Regular cardiac myocyte (primary cell): Measurements from ENCODE around the gene S100A12. TPM values are rescaled to one million over a fixed set of nuclear protein-coding genes. Genes with fewer than 3 reads are reported as not detected.

Experiments
- total RNA-seq: library from RNA; depleted of rRNA; stranded (reverse); fragments of >200 nt; gene quantifications from 2 replicates; pipeline ENCODE4 v1.2.3, GENCODE V29; 2014

S100A12 gene
- not detected in 2 replicates for total RNA-seq

DNA sequence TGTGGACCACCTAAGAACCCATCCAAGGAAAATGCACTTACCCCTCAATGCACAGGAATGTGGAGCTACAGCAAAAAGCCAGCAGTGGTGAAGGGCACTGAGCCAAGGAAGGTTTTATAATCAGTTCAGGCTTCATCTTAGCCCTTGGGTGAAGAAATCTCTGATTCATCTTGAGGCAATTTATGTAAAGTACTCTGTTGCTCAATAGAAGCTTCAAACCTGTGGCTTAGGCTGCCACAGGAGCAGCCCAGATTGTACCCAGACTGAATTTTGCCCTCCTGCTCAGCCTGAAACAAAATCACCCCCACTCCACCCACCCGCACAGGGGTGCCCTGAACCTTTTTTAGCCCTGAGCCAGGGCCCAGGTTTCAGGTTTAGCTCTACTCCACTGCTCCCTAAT lies at the start of gene S100A12:
TSS of gene S100A12 (minus strand) at position 111 of the 400 bp plus-strand sequence. CDS start 1,029 bp downstream, outside the sequence.

DNA sequence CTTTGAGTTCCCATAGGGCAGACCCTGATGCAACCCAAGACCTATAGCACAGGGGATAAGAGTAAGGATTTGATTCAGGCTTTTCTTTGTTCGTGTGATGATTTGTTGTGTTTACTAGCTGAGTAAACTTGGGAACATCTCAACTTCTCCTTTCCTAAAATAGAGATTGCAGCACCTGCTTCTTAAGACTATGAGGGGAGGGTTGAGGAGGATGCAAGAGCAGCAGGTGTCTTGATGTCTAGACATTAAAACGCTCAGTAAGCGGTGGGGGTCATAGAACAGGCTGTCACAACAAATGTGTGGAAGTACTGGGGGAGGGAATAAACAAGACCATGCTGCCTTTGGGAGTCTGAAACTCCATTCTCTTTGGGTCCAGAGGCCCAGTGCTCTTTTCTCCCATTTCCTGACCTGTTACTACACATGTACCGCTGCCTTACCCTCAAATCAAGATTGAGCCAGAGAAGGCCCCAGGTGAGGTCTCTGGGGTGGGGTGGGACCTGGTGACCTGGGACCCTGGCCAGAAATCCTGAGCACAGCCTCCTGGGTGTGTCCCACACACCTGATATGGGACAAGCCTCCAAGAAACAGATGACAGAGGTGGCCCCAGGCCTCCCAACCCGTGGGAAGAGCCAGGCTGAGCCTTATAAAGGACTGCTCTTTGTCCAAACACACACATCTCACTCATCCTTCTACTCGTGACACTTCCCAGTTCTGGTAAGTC lies 40.6 kb upstream of the S100A12 start, which contains the start of gene S100A7A:
TSS of gene S100A7A (plus strand) at position 671 of the 721 bp plus-strand sequence. CDS start 1,563 bp downstream, outside the sequence.

DNA sequence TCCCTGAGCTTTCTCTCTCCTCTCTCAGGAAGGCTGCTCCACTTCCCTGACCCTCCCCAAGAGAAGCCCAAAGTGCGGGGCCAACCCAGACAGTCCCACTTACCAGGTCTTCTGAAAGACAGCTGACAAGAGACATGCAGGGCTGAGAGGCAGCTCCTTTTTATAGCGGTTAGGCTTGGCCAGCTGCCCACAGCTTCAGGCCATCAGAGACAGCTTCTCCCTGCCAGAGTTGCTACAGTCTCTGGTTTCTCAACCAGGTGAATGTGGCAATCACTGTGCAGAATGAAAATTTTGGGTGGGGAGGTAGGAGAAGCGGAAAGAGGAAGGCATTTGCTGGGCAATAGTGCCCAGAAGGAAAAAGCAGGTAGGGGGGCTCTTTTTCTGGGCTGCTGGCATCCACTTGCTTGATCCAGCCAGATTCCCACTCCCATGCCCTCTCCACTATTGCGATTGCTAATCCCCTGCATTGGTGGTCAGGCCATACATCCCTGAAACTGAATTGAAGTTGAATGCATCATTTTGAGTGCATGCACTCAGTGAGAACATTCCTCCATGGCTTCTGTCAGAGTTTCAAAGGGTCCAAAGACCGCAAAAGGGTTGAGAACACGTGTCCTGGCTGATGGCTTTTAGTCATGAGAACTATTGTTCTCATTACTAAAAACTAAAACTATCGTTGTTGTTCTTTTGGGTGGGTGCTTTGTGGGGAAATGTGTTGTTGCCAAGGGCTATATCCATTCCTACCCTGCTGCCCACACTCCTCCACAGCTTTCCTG lies 15.7 kb upstream of the S100A12 start, which contains the start of gene S100A8:
TSS of gene S100A8 (minus strand) at position 136 of the 773 bp plus-strand sequence. CDS start 538 bp downstream, outside the sequence.

DNA sequence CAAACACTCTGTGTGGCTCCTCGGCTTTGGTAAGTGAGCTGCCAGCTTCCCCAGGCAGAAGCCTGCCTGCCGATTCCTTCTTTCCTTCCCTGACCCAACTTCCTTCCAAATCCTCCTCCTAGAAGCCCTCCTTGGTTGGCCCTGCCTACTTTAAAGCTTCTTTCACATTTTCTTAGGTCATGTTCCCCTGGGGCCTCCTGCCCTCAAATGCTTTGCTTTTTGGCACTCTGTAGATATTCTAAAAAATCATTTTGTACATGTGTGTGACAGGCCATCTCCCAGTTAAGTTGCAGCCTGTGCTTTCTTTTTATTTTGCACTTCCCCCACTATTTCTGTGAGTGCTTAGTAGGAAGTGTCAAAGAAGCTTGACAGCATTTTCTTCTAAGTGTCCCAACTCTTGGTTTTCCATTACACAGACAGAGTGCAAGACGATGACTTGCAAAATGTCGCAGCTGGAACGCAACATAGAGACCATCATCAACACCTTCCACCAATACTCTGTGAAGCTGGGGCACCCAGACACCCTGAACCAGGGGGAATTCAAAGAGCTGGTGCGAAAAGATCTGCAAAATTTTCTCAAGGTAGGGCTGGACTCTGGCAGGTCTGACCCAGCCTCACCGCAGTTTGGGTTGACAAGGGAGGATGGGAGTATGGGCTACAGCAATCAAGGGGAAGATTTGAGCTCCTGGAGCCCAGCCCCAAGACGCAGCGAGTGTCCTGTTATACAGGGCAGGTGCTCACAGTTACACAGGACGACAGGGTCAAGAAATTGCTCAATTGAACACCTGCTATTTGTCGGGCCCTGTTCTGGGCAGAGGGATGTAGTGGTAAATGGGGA lies 17.3 kb downstream of the S100A12 start, which contains the start of gene S100A9:
TSS of gene S100A9 (plus strand) at position 2 of the 838 bp plus-strand sequence. CDS start at position 432, 430 bp downstream.

DNA sequence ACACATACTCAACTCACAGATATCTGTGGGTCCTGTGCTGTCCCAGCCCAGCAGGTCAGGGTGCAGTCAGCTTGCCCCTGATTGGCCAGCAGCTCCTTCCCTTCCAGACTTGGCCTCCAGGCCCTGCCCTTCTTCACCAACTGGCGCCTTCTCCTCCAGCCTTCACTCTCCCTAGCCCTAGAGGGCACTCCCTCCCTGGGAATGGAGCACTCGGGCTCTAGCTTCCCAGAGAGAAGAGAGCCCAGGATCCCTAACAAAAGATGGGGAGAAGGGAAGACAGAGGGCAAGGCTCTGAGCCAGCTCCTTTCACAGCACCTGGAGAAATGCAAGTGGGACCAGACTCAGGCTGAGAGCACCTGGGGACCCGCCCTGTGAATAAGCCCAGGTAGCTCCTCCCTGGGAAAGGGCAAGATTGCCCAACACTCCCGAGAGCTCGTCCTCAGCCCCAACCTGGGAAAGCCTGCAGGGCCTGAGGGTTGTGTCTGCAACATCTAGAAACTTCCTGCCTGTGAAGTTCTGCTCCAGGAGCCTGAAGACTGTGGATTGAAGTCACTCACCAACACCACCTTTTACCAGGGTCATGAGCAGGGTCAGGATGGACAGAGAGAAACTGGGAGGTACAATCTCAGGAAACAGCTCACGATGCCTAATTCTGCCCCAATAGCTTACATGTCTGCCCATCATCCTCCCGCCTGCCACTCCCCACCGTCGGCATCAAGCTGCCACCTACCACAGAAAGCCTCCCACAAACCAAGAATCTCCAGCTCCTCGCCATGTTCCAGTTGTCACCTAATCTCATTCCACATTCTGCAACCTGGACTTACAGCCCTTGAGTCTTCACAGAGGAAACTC lies 26.7 kb downstream of the S100A12 start, which contains the start of gene PGLYRP4:
TSS of gene PGLYRP4 (minus strand) at position 331 of the 852 bp plus-strand sequence. CDS start 909 bp downstream, outside the sequence.

Other genes starting within 250 kb of the S100A12 start
- gene SPRR2G, start 224.7 kb downstream of the S100A12 start, total RNA-seq, result not detected in 2 replicates
- gene LELP1, start 172.2 kb downstream of the S100A12 start, total RNA-seq, result not detected in 2 replicates
- not detected in 2 replicates for gene PRR9, start 158.0 kb downstream of the S100A12 start, total RNA-seq
- not detected in 2 replicates for gene LORICRIN, start 115.9 kb downstream of the S100A12 start, total RNA-seq
- gene PGLYRP3, start 62.7 kb downstream of the S100A12 start, total RNA-seq, result not detected in 2 replicates
- gene PGLYRP4, start 26.8 kb downstream of the S100A12 start, total RNA-seq, result not detected in 2 replicates
- not detected in 2 replicates for gene S100A9, start 17.8 kb downstream of the S100A12 start, total RNA-seq
- not detected in 2 replicates for gene S100A8, start 15.5 kb upstream of the S100A12 start, total RNA-seq
- not detected in 2 replicates for gene S100A7A, start 40.9 kb upstream of the S100A12 start, total RNA-seq
- gene S100A7, start 85.0 kb upstream of the S100A12 start, total RNA-seq, result not detected in 2 replicates
- 607 and 730 TPM in 2 replicates for gene S100A6, start 160.4 kb upstream of the S100A12 start, total RNA-seq
- gene S100A5, start 165.3 kb upstream of the S100A12 start, total RNA-seq, result not detected in 2 replicates
- 30.4 and 70.7 TPM in 2 replicates for gene S100A4, start 170.2 kb upstream of the S100A12 start, total RNA-seq
- gene S100A3, start 173.6 kb upstream of the S100A12 start, total RNA-seq, result 2.8 and 4.6 TPM in 2 replicates
- 0.85 and 2.5 TPM in 2 replicates for gene S100A2, start 190.2 kb upstream of the S100A12 start, total RNA-seq
- gene S100A16, start 237.5 kb upstream of the S100A12 start, total RNA-seq, result 126 and 297 TPM in 2 replicates
- gene S100A14, start 240.7 kb upstream of the S100A12 start, total RNA-seq, result 0.19 TPM in 1 of 2 replicates, not detected in the other